Epithelial cell of esophagus (primary cell): ENCODE measurements around the gene PDIA2.

ENCODE experiments used
- DNase-seq: peaks from one replicate; pipeline ENCODE4 v3.0.0; 2010; ENCODE audit warnings: low read depth
- H3K4me3 ChIP-seq: 2 replicates; pipeline ENCODE4 v1.5.1; 2011; ENCODE audit warnings: mild to moderate bottlenecking, low read length, control low read depth
- CTCF ChIP-seq: IDR thresholded peaks from 2 replicates; pipeline ENCODE4 v1.5.1; 2011; ENCODE audit warnings: low read depth, mild to moderate bottlenecking, low read length, control low read depth, inconsistent platforms; ENCODE audit not compliant: insufficient read depth; ENCODE audit errors: missing control alignments

Gene PDIA2

GRCh38 chr16:314795-315299 is 31.9 kb downstream of the PDIA2 start:
- TF ChIP-seq CTCF: no peak
- H3K4me3 ChIP-seq: no peak overlapping the region
- no peak for DNase-seq

GRCh38 chr16:316741-317464 is 33.9 kb downstream of the PDIA2 start:
- DNase-seq: no peak

GRCh38 chr16:317583-317982 is 34.6 kb downstream of the PDIA2 start:
- no peak overlapping the region for H3K4me3 ChIP-seq
- TF ChIP-seq CTCF: no peak
- no peak for DNase-seq

More at GRCh38 chr16:316741-317464, 33.9 kb downstream of the PDIA2 start:
- TF ChIP-seq CTCF: no peak
- no peak overlapping the region for H3K4me3 ChIP-seq

GRCh38 chr16:318628-319027 is 35.7 kb downstream of the PDIA2 start:
- peak; percentile 2 for TF ChIP-seq CTCF
- no peak overlapping the region for H3K4me3 ChIP-seq
- DNase-seq: no peak

- no peak overlapping the region for H3K4me3 ChIP-seq
- DNase-seq: no peak
- no peak for TF ChIP-seq CTCF
These were observed 37.2 kb downstream of the PDIA2 start for GRCh38 chr16:320206-320605.

- DNase-seq: no peak
- no peak overlapping the region for H3K4me3 ChIP-seq
- no peak for TF ChIP-seq CTCF
These were observed 38.6 kb downstream of the PDIA2 start for GRCh38 chr16:321532-321931.

GRCh38 chr16:322476-323143 is 39.6 kb downstream of the PDIA2 start:
- no peak overlapping the region for H3K4me3 ChIP-seq
- no peak for TF ChIP-seq CTCF

More at GRCh38 chr16:322476-323143, 39.6 kb downstream of the PDIA2 start:
- DNase-seq: no peak
